ENCODE results near the gene FILIP1.

Gene FILIP1

GRCh38 chr6:75331151-75331550 lies 162.4 kb downstream of the FILIP1 start:
- no peak for DNase-seq

GRCh38 chr6:75329703-75330102 lies 163.9 kb downstream of the FILIP1 start:
- no peak for DNase-seq

DNA sequence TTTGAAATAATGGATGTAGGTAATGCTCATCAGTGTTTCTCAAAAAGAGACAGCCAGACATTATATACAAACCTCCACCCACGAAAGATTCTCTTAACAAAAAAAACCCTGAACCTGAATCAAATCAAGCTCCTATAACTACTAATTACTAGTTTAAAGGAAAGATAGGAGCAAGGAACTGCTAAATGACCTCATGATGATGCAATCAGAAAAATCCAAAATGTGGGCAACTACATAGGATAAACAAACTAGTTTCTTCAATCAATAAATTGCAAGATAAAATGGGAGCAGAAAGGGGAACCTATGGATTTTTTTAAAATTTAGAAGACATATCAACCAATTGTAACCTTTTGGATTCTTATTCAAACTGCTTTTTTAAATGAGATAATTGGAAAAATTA lies 165.8 kb downstream of the FILIP1 start:
- no peak for DNase-seq

DNA sequence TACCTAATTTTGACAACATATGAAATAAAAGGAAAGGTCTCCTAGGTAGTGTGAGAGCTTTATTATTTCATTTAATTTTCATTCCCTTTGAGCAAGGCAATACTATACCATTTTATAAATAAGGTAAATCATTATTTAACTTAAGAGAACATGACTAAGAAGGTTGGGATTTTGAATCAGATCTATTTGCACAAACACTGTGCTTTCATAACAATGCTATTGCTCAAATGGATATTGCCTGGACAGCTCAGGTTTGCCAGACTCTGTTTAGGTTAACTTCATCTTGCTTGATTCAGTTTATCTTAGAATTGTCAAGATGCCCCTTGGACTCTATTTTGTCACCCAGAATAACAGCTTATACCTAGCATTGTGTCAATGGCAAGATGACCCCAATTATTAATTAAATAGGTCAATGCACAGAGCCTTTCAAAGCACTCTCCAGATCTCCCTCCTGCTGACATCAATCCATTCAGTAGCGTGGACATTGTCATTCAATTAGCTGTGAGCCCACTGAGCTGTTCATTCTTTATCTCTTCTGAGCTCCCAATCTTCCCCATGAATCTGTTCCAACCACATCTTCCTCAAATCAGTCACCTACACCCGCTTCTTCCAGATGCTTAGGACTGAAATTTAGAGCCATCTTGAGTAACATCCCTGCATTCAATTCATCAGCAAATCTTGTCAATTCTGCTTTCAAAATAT lies 166.9 kb downstream of the FILIP1 start:
- no peak for DNase-seq

DNA sequence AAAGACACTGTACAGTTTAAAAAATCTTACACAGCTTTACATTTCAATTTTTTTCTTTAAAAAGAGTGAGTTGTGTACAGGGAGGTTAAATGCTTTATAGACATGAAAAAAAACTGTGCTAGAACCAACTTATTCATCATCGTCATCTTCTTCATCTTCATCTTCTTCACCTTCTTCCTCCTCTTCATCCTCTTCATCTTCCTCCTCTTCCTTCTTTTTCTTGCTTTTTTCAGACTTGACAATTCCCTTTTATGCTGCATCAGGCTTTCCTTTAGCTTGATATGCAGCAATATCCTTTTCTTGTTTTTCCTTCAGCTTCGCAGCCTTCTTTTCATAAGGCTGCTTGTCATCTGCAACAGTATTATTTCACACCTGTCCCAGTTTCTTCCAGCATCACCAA lies 174.7 kb downstream of the FILIP1 start:
- DNase-seq = no peak

DNA sequence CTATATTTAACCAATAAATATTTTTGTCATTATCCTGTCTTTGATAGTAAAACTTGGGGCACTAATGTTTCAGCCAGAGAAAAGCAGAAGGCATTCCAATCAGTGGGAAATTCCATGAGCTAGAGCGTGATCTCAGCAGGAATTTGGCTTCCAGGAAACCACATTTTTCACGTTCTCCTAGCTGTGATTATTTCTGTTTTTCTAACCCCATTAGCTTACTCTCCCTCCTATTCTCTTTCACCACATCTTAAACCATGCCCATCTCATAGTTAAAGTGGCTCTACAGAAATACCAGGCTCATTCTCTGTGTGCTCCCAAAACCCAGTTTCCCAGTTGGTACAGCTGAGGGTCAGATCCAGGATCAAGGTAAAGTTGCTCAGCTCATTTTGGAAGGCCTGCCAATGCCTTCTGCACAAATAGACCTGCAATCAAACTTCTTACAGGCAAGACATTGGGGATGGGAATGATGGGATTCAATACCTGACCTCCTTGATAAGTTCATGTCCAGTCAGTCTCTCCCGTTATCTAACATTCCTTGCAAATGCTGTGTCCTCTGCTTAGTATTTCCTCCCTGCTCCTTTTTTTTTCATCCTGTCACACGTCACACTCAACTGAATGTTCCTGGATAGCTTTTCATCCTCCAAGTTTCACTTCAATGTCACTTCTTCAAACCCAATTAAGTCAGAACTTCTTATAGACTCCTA lies 175.9 kb downstream of the FILIP1 start:
- no peak for DNase-seq

- no peak for DNase-seq
Measured at GRCh38 chr6:75315978-75316377, 177.6 kb downstream of the FILIP1 start.

- no peak for DNase-seq
Measured at GRCh38 chr6:75308250-75308988, 185.2 kb downstream of the FILIP1 start.

DNA sequence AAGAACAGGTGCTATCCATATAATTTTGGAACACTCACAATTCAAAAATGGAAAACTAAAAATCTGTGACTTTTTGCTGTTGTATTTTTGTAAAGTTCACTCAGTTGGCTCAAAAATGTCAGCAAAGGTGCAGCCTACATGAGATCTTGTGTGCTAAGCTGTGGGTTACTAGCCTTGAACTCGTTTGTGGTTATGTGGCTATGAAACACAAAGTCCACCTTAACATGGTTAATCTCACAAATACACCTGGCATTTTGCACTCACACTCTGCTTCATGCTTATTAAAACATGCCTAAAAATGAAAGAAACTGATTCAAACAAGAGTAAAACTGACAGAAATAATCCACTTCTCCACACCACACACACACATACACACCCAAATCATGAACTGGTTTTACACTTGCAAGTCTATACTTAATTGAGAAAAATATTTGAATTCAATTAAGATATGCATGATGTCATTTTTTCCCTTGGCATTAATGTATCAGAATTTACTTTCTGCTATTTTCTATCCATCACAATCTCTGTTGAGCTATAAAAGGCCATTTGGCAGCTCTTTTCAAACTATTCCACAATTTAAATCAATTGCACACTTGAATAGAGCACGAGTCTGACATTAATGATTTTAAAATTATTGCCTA lies 186.1 kb downstream of the FILIP1 start:
- DNase-seq = no peak

- no peak for DNase-seq
Measured at GRCh38 chr6:75306064-75306463, 187.5 kb downstream of the FILIP1 start.

GRCh38 chr6:75305573-75305972 lies 188.0 kb downstream of the FILIP1 start:
- no peak for DNase-seq

DNA sequence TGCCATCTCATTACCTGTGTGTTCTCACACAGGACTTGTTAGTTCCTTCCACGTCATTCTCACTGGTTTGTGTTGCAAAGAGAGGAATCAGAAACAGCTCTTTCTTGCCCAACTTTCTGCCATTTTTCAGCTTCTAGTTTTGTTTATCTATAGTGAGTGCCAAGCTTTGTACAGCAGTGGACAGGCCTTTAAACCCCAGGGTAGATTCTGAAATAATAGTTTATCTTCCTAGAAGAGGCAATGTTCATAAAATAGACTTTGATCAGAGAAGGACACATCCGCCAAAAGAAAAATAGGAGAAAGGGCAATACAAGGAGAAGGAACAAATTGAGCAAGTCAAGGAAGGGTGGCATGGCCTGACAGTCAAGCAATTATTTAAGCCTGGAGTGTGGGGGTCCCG lies 191.3 kb downstream of the FILIP1 start:
- no peak for DNase-seq

GRCh38 chr6:75301537-75301936 lies 192.1 kb downstream of the FILIP1 start:
- DNase-seq = no peak

- DNase-seq = no peak
Measured at GRCh38 chr6:75301088-75301487, 192.5 kb downstream of the FILIP1 start.

GRCh38 chr6:75300531-75300855 lies 193.1 kb downstream of the FILIP1 start:
- DNase-seq = no peak

DNA sequence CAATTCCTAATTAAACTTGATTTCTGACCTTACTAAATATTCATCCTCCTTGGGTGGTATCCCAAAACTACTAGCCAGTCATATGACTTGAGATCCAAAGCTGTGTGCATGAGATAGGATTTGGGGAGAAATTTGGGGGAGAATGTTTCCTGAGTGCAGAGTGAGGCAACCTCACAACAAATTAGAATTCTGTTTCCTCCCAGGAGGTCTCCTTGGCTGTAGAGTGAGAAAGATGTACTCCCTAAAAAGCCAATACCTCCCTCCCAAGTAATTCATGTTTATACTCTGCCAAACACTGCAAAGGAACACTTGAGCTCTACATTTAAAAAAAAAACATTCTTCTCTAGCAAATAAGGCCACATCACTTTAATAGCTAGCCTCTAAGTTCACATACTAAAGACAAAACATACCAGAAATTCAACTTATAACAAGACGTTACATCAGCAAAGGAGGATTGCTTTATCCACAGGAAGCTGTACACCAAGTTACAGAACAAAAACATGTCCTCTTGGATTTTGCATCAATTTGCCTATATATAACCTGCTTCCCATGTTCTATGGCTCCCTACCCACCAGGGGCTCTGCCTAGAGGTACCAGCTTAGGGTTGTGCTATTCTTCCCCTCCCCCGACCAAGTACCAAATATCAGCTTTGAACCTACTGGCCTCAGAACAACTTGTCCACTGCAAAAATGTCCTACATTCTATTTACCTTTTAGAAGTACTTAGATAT lies 193.6 kb downstream of the FILIP1 start:
- no peak for DNase-seq

DNA sequence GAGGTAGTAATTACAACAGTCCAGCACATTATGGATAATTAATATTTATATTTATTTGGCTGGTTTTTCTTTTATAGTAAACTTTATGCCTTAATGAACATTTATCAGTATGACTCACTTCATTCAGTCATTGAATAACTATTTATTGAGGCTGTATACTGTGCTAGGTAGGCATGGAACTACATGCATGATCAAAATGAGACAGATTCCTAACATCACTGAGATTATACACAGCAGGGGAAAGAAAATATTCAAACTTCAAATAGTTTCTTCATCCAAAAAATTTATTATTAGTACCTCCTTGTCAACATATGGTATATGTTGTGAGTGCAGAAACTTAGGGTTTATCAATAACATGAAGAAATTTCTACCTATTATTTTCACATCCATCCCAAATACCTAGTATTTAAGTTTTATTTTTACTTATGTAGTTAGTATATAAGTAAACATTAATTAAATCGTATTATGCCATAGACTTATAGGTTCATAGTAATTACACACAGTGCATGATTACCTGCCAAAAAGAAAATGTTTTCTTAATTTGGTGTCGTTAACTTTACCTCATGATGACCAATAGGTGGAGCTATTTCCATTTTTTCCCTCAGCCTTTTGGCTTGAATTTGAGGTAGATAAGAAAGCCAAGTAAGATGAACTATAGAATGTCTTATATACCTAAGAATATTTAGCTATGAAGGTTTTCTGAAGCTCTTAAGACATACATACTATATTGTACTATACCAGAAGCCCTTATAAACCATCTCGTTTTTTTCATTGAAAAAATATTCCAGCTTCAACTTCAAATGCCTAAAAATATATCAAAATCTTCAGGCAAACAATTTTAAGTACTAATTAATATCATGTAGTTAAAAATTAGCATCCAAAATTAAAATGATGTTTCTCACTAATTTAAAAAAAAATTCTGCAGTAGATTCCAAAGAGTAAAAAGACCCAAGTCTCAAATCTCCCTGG lies 196.5 kb downstream of the FILIP1 start:
- DNase-seq = no peak

DNA sequence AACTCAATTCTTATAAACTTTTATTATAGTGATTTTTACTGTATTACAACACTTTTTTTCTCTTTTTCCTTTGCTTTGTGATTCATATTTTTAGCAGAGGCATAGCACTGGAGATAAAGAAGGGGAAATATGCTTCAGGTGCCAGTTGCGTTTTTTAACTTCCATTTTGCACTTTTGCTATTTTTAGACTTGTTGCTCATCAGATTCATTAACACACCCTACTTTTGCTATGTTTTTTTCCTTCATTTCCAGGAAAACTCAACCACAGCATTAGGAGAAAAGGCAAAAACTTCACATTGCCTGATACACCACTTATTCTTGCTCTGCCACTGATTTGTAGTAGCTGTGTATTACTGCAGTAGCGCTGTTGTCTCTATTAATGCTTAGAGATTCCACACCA lies 201.0 kb downstream of the FILIP1 start:
- no peak for DNase-seq

- no peak for DNase-seq
Measured at GRCh38 chr6:75291744-75292143, 201.9 kb downstream of the FILIP1 start.

DNA sequence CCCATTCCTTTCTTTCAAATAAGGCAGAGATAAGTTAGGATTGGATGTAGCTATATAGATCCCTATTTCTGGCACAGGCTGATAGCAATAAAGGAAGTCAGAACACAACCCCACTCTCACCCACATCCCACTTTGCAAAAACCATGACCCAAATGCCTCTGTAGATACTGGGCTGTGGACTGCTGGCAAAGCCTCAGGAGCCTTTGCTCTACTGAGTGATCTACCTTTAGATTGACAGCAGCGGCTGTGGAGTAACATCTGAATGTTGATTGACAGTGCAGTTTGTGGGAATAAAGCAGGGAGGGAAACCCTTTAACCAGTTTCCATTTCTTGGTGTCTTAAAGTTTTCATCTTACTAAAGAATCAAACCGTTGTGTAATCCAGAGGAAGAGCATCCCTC lies 202.3 kb downstream of the FILIP1 start:
- no peak for DNase-seq

- DNase-seq = no peak
Measured at GRCh38 chr6:75290136-75290945, 203.3 kb downstream of the FILIP1 start.

Measured in DMS79 (cell line).